Cerebellar nuclear complex (tissue), 1 donor: ENCODE data around the gene OPN5.

Source experiments
- DNase-seq, 2 experiments: peaks; one replicate each; lab custom pipeline; 2025; lab: John Stamatoyannopoulos, UW

Gene OPN5

DNA sequence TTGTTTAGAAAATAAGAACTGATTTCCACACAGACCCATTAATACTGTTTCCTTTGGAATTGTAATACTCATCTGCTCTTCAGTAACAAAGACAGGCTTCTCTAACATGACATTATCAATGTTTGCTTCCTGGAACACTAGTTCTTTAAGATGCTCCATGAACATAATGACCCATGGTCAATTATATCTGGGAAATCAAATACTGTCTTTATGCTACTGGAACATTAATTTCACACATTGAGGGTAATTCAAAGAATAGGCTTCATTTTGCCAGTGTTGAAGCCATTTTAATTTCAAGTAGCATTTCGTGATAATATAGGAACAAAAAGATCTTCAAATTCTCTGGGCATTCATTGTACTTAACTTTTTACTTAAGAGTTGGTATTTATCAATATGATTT lies 80.9 kb downstream of the OPN5 start:
- DNase-seq, result no peak

DNA sequence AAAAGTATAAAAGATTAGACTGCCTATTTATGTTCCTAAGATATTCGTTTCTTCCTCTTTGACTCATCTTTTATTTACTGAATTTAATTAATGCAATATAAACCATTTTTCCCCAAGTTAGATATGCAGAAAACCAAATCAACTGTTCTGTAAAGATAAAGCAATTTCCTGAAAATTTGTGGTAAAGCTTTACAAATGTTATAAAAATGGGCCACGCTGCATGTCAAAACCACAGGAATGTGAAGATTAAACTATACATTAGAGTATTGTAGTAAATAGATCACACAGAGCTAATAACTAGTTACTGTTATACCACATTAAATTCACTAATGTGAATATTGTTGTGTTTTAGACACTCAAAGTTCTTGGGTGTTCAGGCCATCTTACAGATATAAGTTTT lies 83.4 kb downstream of the OPN5 start:
- no peak for DNase-seq

DNA sequence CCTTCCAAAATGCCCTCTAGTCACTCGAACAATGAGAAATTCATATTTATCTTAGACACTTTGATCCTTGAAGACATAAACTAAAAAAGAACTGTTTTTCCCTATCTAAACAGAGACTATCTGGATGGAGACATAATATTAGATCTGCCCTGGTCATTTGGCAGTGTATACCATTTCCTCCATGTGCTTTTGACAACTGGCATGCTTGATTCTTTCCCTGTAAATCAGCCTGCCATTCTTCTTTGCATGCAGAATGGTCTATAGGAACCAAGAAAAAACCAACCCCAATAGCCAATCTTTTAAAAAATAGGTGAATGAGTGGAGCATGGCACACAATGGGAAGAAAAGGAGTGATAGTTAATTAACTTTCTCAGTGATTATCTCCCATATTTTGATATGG lies 93.8 kb downstream of the OPN5 start:
- DNase-seq, result no peak
